Osteoblast (primary cell): Measurements from ENCODE around the gene HSD11B1. TPM values are rescaled to one million over a fixed set of nuclear protein-coding genes. Genes with fewer than 3 reads are reported as not detected.

Source experiments
- DNase-seq: peaks from one replicate; pipeline ENCODE4 v3.0.0; 2011; ENCODE audit warnings: low spot score, mixed read lengths; ENCODE audit not compliant: insufficient read length; ENCODE audit errors: missing footprints
- H2AFZ ChIP-seq: 2 replicates; pipeline ENCODE4 v1.6.0; 2011; ENCODE audit warnings: mild to moderate bottlenecking, low read length
- H3K27ac ChIP-seq: 2 replicates; pipeline ENCODE4 v1.5.1; 2011; ENCODE audit warnings: mild to moderate bottlenecking, low read depth, low read length, moderate library complexity
- H3K27me3 ChIP-seq: 2 replicates; pipeline ENCODE4 v1.6.0; 2012; ENCODE audit warnings: mild to moderate bottlenecking, control low read depth, inconsistent platforms, low read length, moderate library complexity; ENCODE audit not compliant: insufficient read depth
- H3K36me3 ChIP-seq: 2 replicates; pipeline ENCODE4 v1.5.1; 2011; ENCODE audit warnings: mild to moderate bottlenecking, low read length, control low read depth, moderate library complexity; ENCODE audit not compliant: insufficient read depth
- H3K4me1 ChIP-seq: 2 replicates; pipeline ENCODE4 v1.5.1; 2011; ENCODE audit warnings: mild to moderate bottlenecking, low read length, control low read depth, moderate library complexity; ENCODE audit not compliant: insufficient read depth
- H3K4me2 ChIP-seq: 2 replicates; pipeline ENCODE4 v1.6.0; 2011; ENCODE audit warnings: mild to moderate bottlenecking, low read length; ENCODE audit not compliant: insufficient read depth
- H3K4me3 ChIP-seq: fragments of 200-600 bp; sonication (generic); 3 replicates; pipeline ENCODE4 v1.5.1; 2012; ENCODE audit warnings: mild to moderate bottlenecking, low read length, inconsistent platforms; ENCODE audit not compliant: insufficient read depth
- H3K79me2 ChIP-seq: 2 replicates; pipeline ENCODE4 v1.6.0; 2012; ENCODE audit warnings: mild to moderate bottlenecking, low read length, control low read depth, inconsistent platforms; ENCODE audit not compliant: insufficient read depth
- H3K9me3 ChIP-seq: 2 replicates; pipeline ENCODE4 v1.5.1; 2011; ENCODE audit warnings: low read depth, low read length, control low read depth
- H4K20me1 ChIP-seq: 2 replicates; pipeline ENCODE4 v1.6.0; 2012; ENCODE audit warnings: mild to moderate bottlenecking, low read length, control low read depth; ENCODE audit not compliant: insufficient read depth
- CTCF ChIP-seq: IDR thresholded peaks from 2 replicates; pipeline ENCODE4 v1.5.1; 2011; ENCODE audit warnings: mild to moderate bottlenecking, low read depth, low read length, moderate library complexity; ENCODE audit errors: extremely low read depth
- total RNA-seq: library from RNA; depleted of rRNA; stranded (reverse); fragments of >200 nt; gene quantifications from 2 replicates; pipeline ENCODE4 v1.2.3, GENCODE V29; 2012

HSD11B1 gene
- total RNA-seq, 1 donor: 1.8 TPM

GRCh38 chr1:209733409-209734192, 29.0 kb downstream of the HSD11B1 start:
- peak; percentile 46 for DNase-seq
- no peaks in the 10 kb centered on the region for H3K27me3 ChIP-seq
- H2AFZ ChIP-seq: peak overlapping the region; percentile 71
- peak overlapping the region; percentile 54 for H3K27ac ChIP-seq
- no peak for TF ChIP-seq CTCF
- H3K9me3 ChIP-seq: no peaks in the 10 kb centered on the region
- H4K20me1 ChIP-seq: no peaks in the 10 kb centered on the region
- peaks cover 17% of the 10 kb centered on the region for H3K4me1 ChIP-seq
- peak overlapping the region; percentile 67 for H3K4me2 ChIP-seq
- H3K4me3 ChIP-seq: peak overlapping the region; percentile 34
- no peaks in the 10 kb centered on the region for H3K79me2 ChIP-seq
- no peaks in the 10 kb centered on the region for H3K36me3 ChIP-seq

GRCh38 chr1:209736490-209737117, 32.0 kb downstream of the HSD11B1 start:
- TF ChIP-seq CTCF: no peak
- H3K27me3 ChIP-seq: no peaks in the 10 kb centered on the region
- no peak overlapping the region for H3K4me2 ChIP-seq
- DNase-seq: no peak
- no peaks in the 10 kb centered on the region for H3K36me3 ChIP-seq
- H3K27ac ChIP-seq: no peak overlapping the region
- no peak overlapping the region for H3K4me3 ChIP-seq
- H4K20me1 ChIP-seq: no peaks in the 10 kb centered on the region
- H3K79me2 ChIP-seq: no peaks in the 10 kb centered on the region
- peaks cover 17% of the 10 kb centered on the region for H3K4me1 ChIP-seq
- no peaks in the 10 kb centered on the region for H3K9me3 ChIP-seq
- no peak overlapping the region for H2AFZ ChIP-seq

- Histone ChIP-seq H3K27me3 (no peaks in the 10 kb centered on the region), H3K36me3 (no peaks in the 10 kb centered on the region), H3K4me1 (peaks cover 23% of the 10 kb centered on the region), H3K79me2 (no peaks in the 10 kb centered on the region), H3K27ac (no peak overlapping the region), H3K4me3 (no peak overlapping the region), H3K9me3 (no peaks in the 10 kb centered on the region), H3K4me2 (no peak overlapping the region), H4K20me1 (no peaks in the 10 kb centered on the region), H2AFZ (no peak overlapping the region)
- no peak for TF ChIP-seq CTCF
- peak; percentile 25 for DNase-seq
These were observed 32.5 kb downstream of the HSD11B1 start for GRCh38 chr1:209737118-209737505.

GRCh38 chr1:209738270-209738669, 33.6 kb downstream of the HSD11B1 start:
- Histone ChIP-seq H3K9me3 (no peaks in the 10 kb centered on the region), H4K20me1 (no peaks in the 10 kb centered on the region), H3K36me3 (no peaks in the 10 kb centered on the region), H3K4me3 (no peak overlapping the region), H3K4me2 (no peak overlapping the region), H3K79me2 (no peaks in the 10 kb centered on the region), H3K27ac (no peak overlapping the region), H2AFZ (no peak overlapping the region), H3K27me3 (no peaks in the 10 kb centered on the region), H3K4me1 (peaks cover 28% of the 10 kb centered on the region)
- no peak for TF ChIP-seq CTCF
- no peak for DNase-seq
